ENCODE measurements around the gene SLC2A10.

The SLC2A10 gene

DNA sequence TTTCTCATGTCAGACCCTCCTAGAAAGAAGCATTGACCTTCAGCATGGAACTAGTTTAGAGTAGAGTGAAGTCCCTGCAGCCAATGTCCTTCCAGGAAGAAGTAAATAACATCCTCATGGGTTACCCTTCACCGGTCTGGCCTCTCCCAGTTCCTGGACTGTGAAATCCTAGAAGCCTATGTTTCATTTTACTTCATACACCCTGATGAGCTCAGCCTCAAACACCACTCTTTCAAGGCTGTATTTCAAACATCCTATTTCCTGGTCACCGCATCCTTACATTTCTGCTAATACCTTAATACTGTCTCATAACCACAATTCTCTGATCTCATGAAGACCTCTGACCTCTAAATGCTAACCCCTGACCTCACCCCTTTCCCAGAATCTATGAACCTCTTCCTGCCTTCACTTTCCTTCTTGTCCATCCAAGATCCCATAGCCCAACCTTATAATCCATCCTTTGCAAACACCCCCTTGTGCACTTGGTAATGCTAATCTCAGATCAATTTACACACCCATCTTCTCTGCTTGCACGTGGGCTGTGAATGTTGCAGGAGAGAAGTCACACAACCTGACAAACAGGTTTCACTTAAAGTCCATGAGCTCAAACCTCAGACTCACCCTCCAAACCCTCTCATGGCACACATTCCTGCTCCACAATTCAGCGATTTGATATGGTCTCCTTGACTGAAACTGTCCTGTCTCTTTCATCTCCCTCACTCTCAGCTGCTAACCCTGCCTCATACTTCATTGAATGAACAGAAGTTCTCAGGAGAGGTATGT is 30.2 kb downstream of the SLC2A10 start:
- peak; percentile 91 for DNase-seq

DNA sequence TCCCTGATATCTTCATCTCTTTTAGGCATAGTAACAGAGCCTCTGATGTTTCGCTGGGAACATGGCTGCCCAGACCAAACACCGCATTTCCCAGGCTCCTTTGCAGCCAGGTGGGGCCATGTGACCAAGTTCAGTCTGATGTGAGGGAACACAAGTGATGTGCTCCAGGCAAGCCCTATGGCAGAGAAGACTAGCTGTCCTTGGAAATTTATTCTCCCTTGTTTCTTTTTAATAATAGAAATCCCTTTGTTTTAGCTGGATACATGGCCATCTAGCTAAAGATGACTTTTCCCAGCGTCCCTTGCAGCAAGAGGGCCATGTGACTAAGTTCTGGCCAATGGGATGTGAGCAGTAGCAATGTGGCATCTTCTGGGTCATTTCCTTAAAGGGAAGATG is 30.8 kb downstream of the SLC2A10 start:
- peak; percentile 81 for DNase-seq

DNA sequence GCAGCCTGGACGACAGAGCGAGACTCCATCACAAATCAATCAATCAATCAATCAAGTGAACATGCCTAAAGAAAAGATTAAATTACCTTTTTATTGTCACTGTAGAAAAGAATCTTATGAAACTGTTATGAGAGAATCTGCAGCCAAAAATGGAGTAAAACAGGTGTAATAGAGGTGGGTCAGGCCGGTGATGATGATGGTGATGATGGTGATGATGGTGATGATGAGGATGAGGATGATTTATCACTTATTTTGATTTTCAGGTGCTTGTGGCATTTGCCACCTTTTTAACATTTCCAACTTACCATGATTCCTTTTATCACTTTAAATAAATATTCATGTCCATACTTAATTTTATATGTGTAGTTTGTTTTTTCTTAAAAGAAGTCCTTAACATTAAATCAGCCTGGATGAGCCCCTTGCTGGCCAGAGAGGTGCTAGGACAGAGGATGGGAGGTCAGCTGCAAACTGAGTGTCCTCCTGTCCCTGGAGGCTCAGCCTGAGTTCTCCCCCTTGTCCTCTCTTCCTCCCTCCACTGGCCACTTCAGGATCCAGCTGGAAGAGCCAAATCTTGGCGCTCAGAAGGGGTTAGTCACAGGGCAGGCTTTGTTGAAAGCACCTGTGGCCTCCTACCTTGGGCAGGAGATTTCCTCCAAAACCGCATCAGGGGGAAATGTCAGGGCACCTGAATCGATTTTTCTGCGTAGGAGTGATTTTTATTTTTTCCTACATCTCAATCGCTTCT is 32.6 kb downstream of the SLC2A10 start:
- no peak for DNase-seq

DNA sequence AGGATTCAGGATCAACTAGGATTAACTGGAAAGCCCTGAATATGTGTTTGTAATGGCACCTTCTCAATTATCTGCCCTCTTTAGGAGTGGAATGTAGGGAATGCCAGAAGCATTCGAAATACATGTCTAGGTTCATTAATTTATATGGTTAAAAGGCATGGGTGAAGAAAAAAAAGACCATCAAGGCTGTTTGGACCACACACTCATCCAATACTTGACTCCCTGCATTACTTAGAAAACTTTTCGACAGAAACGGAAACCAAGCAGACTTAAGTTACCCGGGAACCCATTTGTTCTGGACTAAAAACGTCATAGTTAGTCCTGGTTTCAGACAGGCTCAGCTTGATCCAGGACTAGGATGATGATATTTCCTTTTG is 33.2 kb downstream of the SLC2A10 start:
- no peak for DNase-seq

DNA sequence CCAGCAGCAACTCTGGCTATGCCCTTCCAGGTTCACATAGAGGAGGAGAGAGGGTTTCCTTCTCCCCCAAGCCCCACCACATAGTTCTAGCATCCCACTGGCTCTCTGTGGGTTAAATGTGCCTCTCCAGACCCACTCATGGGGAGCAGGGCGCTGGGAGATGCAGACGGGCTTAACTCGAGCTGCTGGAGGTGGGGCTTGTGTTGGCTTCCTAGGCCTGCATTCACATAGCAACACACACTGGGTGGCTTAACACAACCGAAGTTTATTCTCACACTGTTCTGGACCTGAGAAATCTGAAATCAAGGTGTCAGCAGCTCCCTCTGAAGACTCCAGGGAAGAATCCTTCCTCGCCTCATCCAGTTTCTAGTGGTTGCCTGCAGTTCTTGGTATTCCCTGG is 33.6 kb downstream of the SLC2A10 start:
- no peak for DNase-seq

DNA sequence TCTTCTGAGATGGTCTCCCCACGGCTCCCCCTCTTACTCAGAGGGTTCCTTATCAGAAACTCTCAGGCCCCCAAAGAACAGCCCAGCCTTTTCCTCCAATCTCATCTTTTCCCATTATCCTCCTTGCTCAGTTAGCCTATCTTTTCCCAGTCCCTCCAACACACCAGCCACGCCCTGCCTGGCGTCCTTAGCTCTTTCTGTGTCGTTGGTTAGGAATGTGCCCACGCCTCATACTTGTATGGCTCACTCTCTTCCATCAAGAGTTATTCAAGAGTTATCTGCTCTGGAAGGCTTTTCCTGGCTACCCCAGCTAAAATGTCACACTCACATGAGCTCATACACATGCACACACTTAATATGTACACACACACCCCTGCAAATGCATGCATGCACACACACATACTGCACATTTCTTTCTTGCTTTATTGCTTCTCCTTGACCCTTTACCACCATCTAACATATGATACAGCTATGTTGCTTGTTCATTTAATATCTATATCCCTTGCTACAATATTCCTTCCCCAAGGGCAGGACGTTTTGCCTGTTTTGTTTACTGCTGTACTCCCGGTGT is 37.6 kb downstream of the SLC2A10 start:
- peak; percentile 16 for DNase-seq

DNA sequence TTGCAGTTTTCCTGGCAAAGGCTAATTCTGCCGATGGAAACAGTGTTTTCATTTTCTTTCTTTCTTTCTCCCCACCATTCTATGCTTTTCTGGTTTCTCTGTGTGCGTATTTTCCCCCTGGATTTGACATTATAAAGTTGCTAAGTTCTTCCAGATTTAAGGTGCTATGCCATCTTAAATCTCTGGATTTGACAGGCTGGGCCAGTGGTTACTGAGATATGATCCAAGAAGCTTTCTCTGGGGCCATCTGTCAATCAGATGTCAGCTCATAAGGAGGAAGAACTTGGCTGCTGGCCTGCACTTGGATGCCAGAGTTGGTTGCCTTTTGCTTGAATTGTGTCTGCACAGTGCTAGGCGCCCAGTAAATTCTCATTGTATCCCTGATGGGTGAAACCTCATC is 39.7 kb downstream of the SLC2A10 start:
- DNase-seq = no peak

DNA sequence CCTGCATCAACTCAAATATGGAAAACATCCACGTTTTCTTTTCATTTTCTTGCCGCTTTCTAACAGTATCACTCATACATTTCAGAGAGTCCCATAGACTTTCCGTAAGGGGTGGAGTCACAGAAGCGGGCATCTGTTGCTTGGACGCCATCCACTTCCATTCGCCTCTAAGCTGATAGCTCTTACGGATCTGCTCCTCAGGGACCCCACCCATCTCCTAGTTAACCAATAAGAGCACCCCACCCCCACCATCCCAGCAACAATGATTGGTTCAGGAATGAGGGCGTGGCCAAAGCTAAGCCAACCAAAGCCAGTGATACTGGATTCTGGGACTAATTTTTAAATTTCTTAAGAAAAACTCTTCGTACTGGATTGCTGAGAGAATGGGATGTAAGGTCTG is 42.4 kb downstream of the SLC2A10 start:
- DNase-seq = peak; percentile 34

DNA sequence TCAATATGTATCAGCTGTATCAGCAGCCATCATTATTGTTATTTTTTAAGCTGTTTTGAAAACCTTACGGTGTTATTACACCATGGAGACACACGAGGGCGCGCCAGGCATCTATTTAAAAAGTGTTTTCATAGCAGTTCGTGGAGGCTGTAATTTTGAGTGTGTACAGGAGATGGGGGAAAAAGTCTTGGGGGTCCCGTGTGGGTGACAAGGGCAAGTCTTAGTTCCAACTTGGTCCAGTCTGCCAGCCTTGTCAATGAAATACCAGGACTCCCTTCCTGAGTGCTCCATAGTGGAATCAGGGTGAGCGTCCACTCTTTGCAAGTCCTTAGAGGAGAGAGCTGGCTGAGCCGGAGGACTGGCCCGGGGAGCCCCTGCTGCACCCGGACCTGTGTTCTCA is 43.3 kb downstream of the SLC2A10 start:
- peak; percentile 86 for DNase-seq

DNA sequence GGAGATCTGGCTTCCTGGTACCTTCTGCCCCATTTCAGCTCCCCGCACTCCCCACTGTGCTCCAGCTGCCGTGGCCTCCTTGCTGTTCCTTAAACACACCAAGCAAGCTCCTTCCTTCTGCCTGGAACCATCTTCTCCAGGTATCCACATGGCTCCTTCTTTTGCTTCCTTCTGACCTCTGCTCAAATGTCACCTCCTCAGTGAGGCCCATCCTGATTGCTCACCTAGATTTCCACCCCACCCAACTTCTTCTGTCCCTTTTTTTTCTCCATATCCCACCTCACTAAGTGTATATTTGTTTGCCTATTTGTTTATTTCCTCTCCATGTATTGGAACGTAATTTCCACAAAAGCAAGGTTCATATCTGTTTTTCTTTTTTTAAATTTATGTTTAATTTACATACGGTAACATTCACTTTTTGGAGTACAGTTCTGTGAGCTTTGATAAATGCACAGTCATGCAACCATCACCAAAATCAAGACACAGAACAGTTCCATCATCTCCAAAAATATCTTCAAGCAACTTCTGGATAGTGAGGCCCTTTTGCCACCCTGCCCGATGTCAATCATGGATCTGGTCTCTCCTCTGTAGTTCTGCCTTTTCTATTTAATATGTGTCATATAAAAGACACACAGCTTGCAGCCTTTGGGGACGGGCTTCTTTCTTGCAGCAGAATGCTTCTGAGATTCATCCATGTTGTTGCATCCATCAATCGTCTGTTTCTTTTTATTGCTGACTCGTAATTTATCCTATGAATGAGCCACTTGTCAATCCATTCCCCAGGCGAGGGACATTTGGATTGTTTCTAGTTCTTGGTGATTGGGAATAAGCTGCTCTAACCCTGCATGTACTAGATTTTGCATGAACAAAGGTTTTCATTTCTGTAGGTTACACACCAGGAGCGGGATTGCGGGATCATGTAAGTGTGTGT is 46.3 kb downstream of the SLC2A10 start:
- DNase-seq = no peak

DNA sequence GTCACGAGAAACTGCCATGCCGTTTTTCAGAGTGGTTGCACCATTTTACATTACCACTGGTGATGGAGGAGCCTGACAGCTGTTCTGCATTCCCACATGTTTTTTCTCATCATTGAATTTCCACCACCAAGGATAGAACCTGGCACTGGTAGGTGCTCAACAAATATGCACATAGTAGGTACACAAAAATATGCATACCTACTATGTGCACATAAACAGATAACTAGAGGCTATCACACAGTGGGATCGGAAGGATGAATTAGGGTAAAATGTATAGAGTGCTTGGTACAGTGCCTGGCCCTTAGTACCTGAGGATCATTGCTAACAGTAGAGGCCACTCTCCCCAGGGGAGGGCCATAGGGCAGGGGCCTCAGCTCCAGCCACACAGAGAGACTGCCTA is 47.0 kb downstream of the SLC2A10 start:
- DNase-seq = no peak

DNA sequence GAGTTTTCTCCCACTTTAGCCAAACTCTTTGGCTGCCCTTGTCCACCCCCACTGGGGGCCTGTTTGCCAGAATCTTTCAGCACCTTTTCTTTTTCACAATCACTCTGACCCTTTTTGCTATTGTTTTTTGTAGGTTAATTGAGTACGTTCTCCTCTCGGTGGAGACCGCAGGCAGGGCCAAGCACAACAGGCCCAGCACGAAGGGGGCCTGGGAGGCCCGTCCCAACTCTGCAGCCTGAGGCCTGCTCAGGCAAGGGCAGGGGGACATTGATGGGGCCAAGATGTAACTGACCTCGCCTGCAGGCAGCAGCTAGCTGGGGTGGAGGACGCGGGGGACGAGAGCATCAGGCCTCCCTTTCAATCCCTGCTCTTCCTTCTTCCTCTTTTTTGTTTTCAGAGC is 47.7 kb downstream of the SLC2A10 start:
- DNase-seq = no peak

DNA sequence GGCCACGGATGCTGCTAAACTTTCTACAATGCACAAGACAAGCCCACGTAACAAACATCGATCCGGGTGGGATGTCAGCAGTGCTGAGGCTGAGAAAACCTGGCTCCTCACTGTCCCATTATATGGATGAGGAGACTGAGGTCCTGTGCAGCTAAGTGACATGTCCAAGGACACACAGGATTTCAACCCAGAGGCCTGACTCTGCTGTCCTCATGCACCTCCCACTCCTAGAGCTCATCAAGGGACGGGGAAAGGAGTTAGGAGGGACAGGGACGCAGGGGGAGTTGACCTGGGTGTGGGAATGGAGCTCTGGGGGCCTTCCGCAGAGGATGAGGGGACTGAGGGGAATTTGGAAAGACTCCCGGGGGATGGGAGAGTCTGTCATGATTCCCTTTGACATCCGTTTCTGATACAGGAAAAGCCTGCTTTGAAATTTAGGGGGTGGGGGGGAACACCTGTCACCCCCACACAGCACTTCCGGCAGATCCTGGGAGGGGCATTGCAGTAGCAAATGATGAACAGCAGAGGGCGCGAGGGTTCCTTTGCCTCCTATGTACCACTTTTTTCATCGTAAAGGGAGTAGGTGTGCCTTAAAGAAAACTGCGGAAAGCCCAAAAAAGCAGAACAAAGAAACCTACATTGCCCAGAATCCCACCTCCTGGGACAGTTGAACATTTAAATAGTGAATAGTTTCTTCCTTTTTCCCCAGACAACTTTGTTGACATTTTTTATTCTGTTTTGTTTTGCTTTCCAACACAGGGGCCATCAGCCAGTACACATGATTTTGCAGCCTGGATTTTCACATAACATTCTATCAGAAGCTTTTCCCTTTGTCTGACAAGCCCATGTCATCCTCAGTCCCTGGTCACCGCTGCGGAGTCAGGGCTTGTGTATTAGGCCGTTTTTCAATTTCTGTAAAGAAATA is 48.6 kb downstream of the SLC2A10 start:
- DNase-seq = peak; percentile 83

DNA sequence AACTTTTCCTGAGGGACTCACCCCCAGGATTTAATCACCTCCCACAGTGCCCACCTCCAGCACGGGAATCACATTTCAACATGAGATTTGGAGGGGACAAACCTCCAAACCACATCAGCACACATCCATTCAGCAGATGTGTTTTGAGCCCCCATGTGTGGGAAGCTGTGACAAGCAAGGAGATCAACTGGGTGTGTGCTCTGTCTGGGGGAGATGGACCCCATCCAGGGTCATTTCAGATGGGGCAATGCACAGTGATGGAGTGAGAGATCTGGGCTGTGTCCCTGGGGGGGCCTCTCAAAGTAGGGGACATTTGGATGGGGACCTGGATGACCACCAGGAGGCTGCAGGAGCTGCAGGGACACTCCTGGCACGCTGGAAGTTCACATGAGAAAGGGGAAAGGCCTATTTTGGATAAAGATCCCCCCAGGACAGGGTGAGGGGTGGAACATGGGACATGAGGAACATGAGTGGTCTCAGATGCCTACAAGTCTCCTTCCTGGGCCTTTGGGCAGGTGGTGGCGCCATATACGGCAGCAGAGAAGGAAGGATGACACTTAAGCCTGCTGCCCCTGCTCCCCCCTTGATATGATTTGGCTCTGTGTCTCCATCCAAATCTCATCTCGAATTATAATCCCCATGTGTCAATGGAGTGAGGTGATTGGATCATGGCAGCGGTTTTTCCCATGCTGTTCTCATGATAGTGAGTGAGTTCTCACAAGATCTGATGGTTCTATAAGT is 49.6 kb downstream of the SLC2A10 start:
- DNase-seq = no peak

DNA sequence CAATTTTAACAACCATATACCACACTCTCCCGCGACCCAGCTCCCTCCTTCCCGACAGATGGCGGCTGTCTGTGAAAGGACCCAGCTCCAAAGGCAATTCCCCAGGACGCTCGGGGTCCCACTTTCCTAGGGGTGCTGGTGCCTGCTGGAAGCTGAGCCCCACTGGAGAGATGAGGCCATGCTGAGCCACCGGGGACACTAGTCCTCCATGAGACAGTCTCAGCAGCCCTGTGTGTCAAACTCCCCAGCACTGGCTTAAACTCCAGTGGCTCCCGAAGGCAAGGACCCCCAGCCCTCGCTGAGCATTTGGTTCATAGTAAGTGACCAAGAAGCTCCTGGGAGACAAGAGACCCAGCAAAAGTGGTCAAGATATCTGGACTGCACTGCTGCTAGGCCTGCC is 52.1 kb downstream of the SLC2A10 start:
- no peak for DNase-seq

DNA sequence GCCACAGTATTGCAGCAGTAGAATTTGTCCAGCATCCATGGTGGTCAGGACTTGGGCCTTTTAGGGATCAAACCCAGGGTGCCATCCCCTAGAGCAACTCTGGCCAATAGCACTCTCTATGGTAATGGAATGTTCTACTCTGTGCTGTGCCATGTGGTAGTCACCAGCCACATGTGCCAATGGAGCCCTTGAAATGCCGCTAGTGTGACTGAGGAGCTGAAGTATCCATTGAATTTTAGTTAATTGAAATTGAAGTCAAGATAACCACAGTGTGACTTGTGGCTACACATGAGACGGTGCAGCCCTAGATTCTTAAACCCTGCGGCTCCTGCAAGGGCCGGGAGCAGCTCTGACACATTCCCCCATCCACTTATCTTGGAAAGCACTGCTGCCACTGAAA is 54.6 kb downstream of the SLC2A10 start:
- DNase-seq = no peak

DNA sequence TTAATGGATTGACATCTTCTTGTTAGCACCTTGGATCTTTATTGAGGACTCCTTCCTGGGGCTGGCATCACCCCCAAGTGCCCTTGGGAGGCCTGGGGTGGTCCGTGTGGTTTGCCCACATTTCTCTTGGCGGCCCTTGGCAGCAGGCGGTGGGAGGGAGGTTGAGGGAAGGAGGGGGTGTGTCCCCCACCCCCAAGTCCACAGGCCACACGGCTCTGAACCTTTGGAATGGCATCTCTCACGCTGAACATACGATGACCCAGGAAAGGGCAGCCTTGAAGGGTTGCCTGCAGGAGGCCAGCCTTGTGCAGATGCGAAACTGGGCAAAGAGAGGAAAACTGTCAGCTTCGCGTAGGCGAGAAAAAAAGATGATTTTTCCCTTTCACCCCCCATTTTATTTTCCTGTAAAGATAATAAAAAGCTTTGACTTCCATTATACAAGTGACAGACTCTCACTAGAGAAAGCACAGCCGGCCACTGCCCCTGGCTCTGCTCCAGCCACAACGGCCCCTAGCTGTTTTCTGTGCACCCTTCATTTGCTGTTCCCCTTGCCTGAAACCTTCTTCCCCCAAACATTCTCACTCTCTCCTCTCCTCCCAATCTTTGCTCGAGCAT is 56.2 kb downstream of the SLC2A10 start:
- DNase-seq = no peak

DNA sequence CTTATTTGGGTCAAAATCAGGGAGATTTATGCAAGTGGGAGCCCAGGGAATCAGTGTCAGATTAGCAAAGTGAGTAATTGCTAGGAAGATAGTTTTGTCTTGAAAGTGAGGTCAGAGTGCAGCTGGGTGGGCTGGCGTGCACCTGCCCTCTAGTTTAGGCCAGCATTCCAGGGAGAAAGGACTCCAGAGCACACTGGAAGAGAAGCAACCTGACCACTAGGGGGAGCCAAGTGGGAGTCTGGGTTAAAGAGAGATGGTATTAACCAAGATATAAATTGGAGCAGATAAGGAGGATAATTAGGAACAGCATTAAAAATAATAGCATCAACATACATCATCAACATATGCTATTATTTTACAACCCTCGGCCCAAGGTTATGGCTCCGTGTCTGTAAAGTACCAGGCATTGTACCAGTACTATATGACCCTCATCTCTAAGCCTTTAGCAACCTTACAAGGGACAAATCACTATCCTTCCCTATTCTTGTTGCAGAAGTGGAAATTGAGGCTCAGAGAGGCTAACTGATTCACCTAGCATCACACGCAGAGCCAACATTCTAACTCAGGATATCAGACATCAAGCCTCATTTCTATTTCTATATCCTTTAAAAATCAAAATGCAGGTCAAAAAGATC is 57.8 kb downstream of the SLC2A10 start:
- DNase-seq = peak; percentile 91

DNA sequence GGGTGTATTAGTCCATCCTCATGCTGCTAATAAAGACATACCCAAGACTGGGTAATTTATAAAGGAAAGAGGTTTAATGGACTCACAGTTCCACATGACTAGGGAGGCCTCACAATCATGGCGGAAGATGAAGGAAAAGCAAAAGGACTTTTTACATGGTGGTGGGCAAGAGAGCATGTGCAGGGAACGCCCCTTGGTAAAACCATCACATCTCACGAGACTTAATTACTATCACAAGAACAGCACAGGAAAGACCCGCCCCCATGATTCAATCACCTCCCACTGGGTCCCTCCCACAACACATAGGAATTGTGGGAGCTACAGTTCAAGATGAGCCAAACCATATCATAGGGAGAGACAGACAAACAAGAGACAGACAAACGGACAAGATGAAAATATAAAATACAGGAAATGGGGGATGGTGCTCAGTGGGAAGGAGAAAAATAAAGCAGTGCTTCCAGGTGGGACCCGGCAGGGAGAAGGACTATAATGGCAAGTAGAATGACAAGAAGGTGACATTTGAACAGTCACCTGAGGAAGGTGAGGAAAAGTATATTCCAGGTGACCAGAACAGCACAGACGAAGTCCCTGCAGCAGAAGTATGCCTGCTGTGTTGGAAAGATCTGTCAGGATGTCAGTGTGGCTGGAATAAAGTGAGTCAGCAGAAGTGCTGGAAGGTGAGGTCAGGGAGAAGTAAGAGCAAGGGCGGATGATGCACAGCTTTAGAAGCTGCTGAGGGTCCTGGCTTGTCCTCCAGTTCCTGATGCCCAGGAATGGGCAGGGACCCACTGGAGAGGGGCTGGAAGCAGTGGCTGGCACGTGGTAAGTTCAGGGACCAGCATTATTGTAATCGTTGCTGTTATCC is 61.1 kb downstream of the SLC2A10 start:
- peak; percentile 24 for DNase-seq

Data from DMS53 (cell line).